HG03520 (cell line): ENCODE data around the gene CCDC17.

Experiments used
- ATAC-seq: cut with Tn5 transposase; IDR thresholded peaks from one replicate; pipeline ENCODE4 v1.9.1; 2021; ENCODE audit warnings: mild to moderate bottlenecking, moderate library complexity; ENCODE audit not compliant: unreplicated experiment

CCDC17 gene

GRCh38 chr1:45623972-45624371 is at the start of gene CCDC17:
Gene CCDC17, minus strand, starts transcription at chr1:45624054. Its CDS starts 145 bp downstream, at chr1:45623909.
- ATAC-seq = no peak

GRCh38 chr1:45669859-45670655 is 46.2 kb upstream of the CCDC17 start:
- no peak for ATAC-seq

- ATAC-seq = no peak
Measured at GRCh38 chr1:45669379-45669778, 45.5 kb upstream of the CCDC17 start.

GRCh38 chr1:45668526-45668925 is 44.7 kb upstream of the CCDC17 start:
- ATAC-seq = no peak

GRCh38 chr1:45667321-45668111 is 43.7 kb upstream of the CCDC17 start:
- no peak for ATAC-seq

- ATAC-seq = no peak
Measured at GRCh38 chr1:45666836-45667235, 43.0 kb upstream of the CCDC17 start.

GRCh38 chr1:45660336-45660735 is 36.5 kb upstream of the CCDC17 start:
- no peak for ATAC-seq

GRCh38 chr1:45659222-45659621 is 35.4 kb upstream of the CCDC17 start:
- ATAC-seq = no peak

GRCh38 chr1:45658171-45658570 is 34.3 kb upstream of the CCDC17 start:
- no peak for ATAC-seq

- ATAC-seq = no peak
Measured at GRCh38 chr1:45656573-45657226, 32.8 kb upstream of the CCDC17 start.

GRCh38 chr1:45654540-45655280 is 30.9 kb upstream of the CCDC17 start:
- ATAC-seq = no peak

GRCh38 chr1:45647248-45648021 is 23.6 kb upstream of the CCDC17 start:
- ATAC-seq = no peak

- ATAC-seq = no peak
Measured at GRCh38 chr1:45644661-45645060, 20.8 kb upstream of the CCDC17 start.

GRCh38 chr1:45643978-45644377 is 20.1 kb upstream of the CCDC17 start:
- ATAC-seq = no peak

GRCh38 chr1:45643321-45643720 is 19.5 kb upstream of the CCDC17 start:
- no peak for ATAC-seq

GRCh38 chr1:45640293-45640692 is 16.4 kb upstream of the CCDC17 start:
- ATAC-seq = no peak

- no peak for ATAC-seq
Measured at GRCh38 chr1:45635211-45635610, 11.4 kb upstream of the CCDC17 start.

GRCh38 chr1:45630429-45630828 is 6.6 kb upstream of the CCDC17 start:
- ATAC-seq = no peak

- ATAC-seq = no peak
Measured at GRCh38 chr1:45629035-45629434, 5.2 kb upstream of the CCDC17 start.
